Measurements from ENCODE around the gene CGRRF1.

DNA sequence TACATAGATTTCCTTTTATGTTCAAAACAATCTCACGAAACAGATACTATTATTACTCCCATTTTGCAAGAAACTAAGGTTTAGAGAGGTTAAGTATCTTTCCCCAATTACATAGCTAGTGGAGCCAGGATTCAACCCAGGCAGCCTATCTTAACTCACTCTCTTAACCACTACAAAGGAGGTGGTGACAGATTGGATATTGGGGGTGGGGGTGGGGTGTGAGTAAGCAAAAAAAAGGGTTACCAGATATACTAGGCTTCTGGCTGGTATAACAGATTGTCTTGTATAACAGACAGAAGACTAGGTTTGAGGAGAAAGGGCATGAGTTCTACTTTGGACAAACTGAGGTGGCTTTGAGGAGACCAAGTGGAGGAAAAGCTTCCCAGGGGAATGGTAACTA, 23.0 kb upstream of the CGRRF1 start:
- TF ChIP-seq, protein P1, sequence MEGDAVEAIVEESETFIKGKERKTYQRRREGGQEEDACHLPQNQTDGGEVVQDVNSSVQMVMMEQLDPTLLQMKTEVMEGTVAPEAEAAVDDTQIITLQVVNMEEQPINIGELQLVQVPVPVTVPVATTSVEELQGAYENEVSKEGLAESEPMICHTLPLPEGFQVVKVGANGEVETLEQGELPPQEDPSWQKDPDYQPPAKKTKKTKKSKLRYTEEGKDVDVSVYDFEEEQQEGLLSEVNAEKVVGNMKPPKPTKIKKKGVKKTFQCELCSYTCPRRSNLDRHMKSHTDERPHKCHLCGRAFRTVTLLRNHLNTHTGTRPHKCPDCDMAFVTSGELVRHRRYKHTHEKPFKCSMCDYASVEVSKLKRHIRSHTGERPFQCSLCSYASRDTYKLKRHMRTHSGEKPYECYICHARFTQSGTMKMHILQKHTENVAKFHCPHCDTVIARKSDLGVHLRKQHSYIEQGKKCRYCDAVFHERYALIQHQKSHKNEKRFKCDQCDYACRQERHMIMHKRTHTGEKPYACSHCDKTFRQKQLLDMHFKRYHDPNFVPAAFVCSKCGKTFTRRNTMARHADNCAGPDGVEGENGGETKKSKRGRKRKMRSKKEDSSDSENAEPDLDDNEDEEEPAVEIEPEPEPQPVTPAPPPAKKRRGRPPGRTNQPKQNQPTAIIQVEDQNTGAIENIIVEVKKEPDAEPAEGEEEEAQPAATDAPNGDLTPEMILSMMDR (IDR thresholded peaks at IDR 0.05; ENCODE audit: low read depth, low read length, poor library complexity, severe bottlenecking), result no peak
- no peak for TF ChIP-seq EZH2phosphoT487 (IDR thresholded peaks at IDR 0.05; ENCODE audit: borderline replicate concordance, low read length)
